Measurements from ENCODE around the gene STIM1.

GRCh38 chr11:3981084-3981633, 125.7 kb downstream of the STIM1 start:
- TF ChIP-seq EZH2 (IDR thresholded peaks at IDR 0.05; ENCODE audit: borderline replicate concordance, low read depth, low read length, severe bottlenecking), result no peak
- TF ChIP-seq, protein P1, sequence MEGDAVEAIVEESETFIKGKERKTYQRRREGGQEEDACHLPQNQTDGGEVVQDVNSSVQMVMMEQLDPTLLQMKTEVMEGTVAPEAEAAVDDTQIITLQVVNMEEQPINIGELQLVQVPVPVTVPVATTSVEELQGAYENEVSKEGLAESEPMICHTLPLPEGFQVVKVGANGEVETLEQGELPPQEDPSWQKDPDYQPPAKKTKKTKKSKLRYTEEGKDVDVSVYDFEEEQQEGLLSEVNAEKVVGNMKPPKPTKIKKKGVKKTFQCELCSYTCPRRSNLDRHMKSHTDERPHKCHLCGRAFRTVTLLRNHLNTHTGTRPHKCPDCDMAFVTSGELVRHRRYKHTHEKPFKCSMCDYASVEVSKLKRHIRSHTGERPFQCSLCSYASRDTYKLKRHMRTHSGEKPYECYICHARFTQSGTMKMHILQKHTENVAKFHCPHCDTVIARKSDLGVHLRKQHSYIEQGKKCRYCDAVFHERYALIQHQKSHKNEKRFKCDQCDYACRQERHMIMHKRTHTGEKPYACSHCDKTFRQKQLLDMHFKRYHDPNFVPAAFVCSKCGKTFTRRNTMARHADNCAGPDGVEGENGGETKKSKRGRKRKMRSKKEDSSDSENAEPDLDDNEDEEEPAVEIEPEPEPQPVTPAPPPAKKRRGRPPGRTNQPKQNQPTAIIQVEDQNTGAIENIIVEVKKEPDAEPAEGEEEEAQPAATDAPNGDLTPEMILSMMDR (IDR thresholded peaks at IDR 0.05; ENCODE audit: borderline replicate concordance, extremely low read depth, low read length, poor library complexity, severe bottlenecking), result no peak

All from DND-41 (cell line).